MCF 10A (cell line): Measurements from ENCODE around the gene STOML1. TPM values are rescaled to one million over a fixed set of nuclear protein-coding genes. Genes with fewer than 3 reads are reported as not detected.
A peak's percentile ranks its signal among the peaks of the same experiment; 100 is the strongest.

Source experiments
- BruUV-seq: library from RNA; stranded (reverse); fragments of 400-500 nt; replicated peaks from 2 replicates; lab custom pipeline; 2021; lab: Mats Ljungman, UMichigan
- CTCF ChIA-PET: fragments of 300-600 bp; sonication (Branson Sonifier 250); formaldehyde crosslinking; extraction: SDS; loops from one replicate; lab custom pipeline; 2021; ENCODE audit warnings: antibody characterized with exemption, inconsistent platforms; lab: Yijun Ruan, JAX
- POLR2A ChIA-PET: fragments of 300-600, 350-650 bp; sonication (Branson Sonifier 250); formaldehyde crosslinking; extraction: SDS; loops from one replicate; lab custom pipeline; 2020; ENCODE audit warnings: antibody characterized with exemption, inconsistent platforms; lab: Yijun Ruan, JAX
- DNase-seq: peaks from one replicate; pipeline ENCODE4 v3.0.0-alpha.2; 2018; ENCODE audit not compliant: unreplicated experiment
- H3K27ac Mint-ChIP-seq: one replicate; pipeline ENCODE4 v1.8.0; 2022; ENCODE audit warnings: mild to moderate bottlenecking, low read depth, mixed read lengths; ENCODE audit not compliant: unreplicated experiment
- H3K27me3 Mint-ChIP-seq: one replicate; pipeline ENCODE4 v1.8.0; 2022; ENCODE audit warnings: mixed read lengths; ENCODE audit not compliant: insufficient read depth, unreplicated experiment
- H3K36me3 Mint-ChIP-seq: one replicate; pipeline ENCODE4 v1.8.0; 2022; ENCODE audit warnings: mild to moderate bottlenecking, moderate library complexity, mixed read lengths; ENCODE audit not compliant: insufficient read depth, unreplicated experiment
- H3K4me1 Mint-ChIP-seq: one replicate; pipeline ENCODE4 v1.8.0; 2022; ENCODE audit warnings: mixed read lengths; ENCODE audit not compliant: insufficient read depth, unreplicated experiment
- H3K4me3 Mint-ChIP-seq: one replicate; pipeline ENCODE4 v1.8.0; 2022; ENCODE audit warnings: mild to moderate bottlenecking, moderate library complexity, mixed read lengths; ENCODE audit not compliant: unreplicated experiment
- H3K9me3 Mint-ChIP-seq: one replicate; pipeline ENCODE4 v1.8.0; 2022; ENCODE audit warnings: mixed read lengths; ENCODE audit not compliant: unreplicated experiment
- intact Hi-C: fragments of 100-400 bp; cut with micrococcal nuclease; formaldehyde crosslinking; loops from 2 replicates; pipeline ENCODE4 v1.14.1; 2022
- total RNA-seq: library from RNA; stranded (reverse); gene quantifications from 2 replicates; pipeline ENCODE4 v1.2.3, GENCODE V29; 2022
- TF ChIP-seq, protein P1 (sequence below): fragments of 200-600 bp; IDR thresholded peaks from one replicate; pipeline ENCODE4 v1.8.0; 2022; ENCODE audit warnings: antibody characterized with exemption, mild to moderate bottlenecking; ENCODE audit not compliant: unreplicated experiment

Gene STOML1
- total RNA-seq, 1 experiment from 2014 or later = 17.6 TPM

DNA sequence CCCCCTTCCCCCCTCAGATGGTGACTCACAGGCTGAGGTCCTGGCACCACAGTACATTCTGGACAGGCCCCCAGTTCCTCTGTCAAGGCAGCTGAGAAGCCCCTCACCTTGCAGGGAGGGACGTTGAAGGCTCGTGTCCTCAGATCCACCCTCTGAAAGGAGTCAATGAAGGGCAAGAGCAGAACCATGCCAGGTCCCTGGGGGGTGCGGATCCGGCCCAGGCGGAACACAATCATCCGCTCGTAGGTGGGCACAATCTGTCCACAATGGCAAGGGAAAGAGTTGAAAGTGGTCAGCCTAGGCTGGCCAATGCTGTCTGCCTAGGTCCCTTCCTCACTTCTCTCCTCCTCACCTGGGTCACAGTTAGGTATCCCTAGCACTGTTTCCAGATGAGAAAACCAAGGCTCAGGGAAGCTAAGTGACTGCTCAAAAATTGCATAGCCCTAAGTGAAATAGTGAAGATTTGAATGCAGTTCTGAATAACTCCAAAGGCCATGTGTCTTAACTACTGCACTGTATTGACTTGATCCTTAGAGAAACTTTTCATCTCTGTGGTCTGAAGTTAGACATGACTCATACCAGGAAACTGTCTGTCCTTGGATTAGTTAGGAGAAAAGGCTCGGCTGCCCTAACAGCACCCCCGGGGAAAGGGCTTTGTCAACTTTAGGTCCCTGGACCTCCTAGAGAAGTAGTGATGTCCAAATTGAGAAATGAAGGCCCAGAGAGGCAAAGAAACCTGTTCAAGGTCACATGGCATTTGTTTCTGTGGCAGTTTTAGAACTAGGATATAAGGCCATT, 2.9 kb downstream of the STOML1 start:
- intact Hi-C loops = no loop called here
- peak overlapping the region; percentile 80 for H3K27ac Mint-ChIP-seq

DNA sequence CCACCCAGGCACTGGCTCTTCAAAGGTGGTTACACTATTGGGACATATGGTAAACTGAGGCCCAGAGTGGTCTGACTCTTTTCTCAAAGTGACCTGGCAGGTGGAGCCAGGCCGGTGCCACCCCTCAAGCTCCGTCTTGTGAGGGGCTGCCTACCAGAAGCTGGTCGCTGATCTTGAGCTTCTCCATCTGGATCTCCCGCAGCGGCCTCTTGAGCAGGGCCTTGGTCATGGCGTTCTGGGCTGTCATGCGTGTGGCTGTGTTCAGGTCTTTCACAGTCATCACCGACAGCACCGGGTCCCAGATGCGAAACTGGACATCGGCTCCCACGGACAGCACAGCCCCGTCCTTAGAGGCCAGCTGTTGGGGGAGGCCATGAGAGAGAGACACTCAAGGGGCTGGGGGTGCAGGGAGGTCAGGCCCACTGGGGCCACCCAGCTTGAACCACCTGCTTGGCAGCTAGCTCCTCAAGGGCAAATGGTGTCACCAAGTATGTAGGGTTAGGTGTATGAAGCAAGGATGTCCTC, 3.6 kb downstream of the STOML1 start:
- Mint-ChIP-seq H3K27ac (peak overlapping the region; percentile 94), H3K9me3 (no peaks in the 10 kb centered on the region), H3K36me3 (peaks cover 9% of the 10 kb centered on the region), H3K27me3 (no peaks in the 10 kb centered on the region), H3K4me3 (no peak overlapping the region), H3K4me1 (peaks cover 68% of the 10 kb centered on the region)
- BruUV-seq = no TSS peak
- TF ChIP-seq, protein P1, sequence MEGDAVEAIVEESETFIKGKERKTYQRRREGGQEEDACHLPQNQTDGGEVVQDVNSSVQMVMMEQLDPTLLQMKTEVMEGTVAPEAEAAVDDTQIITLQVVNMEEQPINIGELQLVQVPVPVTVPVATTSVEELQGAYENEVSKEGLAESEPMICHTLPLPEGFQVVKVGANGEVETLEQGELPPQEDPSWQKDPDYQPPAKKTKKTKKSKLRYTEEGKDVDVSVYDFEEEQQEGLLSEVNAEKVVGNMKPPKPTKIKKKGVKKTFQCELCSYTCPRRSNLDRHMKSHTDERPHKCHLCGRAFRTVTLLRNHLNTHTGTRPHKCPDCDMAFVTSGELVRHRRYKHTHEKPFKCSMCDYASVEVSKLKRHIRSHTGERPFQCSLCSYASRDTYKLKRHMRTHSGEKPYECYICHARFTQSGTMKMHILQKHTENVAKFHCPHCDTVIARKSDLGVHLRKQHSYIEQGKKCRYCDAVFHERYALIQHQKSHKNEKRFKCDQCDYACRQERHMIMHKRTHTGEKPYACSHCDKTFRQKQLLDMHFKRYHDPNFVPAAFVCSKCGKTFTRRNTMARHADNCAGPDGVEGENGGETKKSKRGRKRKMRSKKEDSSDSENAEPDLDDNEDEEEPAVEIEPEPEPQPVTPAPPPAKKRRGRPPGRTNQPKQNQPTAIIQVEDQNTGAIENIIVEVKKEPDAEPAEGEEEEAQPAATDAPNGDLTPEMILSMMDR = no peak
- CTCF ChIA-PET = interaction anchor here (0.5 to 2.3 kb wide), 4 partner anchors 12 to 560 kb away, joined by 3 to 8 read pairs (median 4); no protein-coding TSS in a partner anchor
- POLR2A ChIA-PET = interaction anchor here (1.6 to 7.9 kb wide), 3 partner anchors 5 to 16 kb away, joined by 3 to 141 read pairs (median 7); partner anchors contain the start of genes PML and STOML1
- DNase-seq = no peak
- intact Hi-C loops = no loop called here

More for the DNA sequence above, 2.9 kb downstream of the STOML1 start:
- no peaks in the 10 kb centered on the region for H3K9me3 Mint-ChIP-seq
- H3K4me1 Mint-ChIP-seq = peaks cover 66% of the 10 kb centered on the region
- H3K4me3 Mint-ChIP-seq = peak overlapping the region; percentile 35
- H3K36me3 Mint-ChIP-seq = peaks cover 9% of the 10 kb centered on the region
- no TSS peak for BruUV-seq
- H3K27me3 Mint-ChIP-seq = no peaks in the 10 kb centered on the region
- ChIA-PET POLR2A (interaction anchor here (0.5 to 2.3 kb wide), 2 partner anchors 9 to 1757 kb away, joined by 3 to 7 read pairs; no protein-coding TSS in a partner anchor), CTCF (interaction anchor here (0.5 to 2.3 kb wide), 4 partner anchors 13 to 559 kb away, joined by 3 to 8 read pairs (median 4); no protein-coding TSS in a partner anchor)
- DNase-seq = peak; percentile 71
- TF ChIP-seq, protein P1 = no peak

DNA sequence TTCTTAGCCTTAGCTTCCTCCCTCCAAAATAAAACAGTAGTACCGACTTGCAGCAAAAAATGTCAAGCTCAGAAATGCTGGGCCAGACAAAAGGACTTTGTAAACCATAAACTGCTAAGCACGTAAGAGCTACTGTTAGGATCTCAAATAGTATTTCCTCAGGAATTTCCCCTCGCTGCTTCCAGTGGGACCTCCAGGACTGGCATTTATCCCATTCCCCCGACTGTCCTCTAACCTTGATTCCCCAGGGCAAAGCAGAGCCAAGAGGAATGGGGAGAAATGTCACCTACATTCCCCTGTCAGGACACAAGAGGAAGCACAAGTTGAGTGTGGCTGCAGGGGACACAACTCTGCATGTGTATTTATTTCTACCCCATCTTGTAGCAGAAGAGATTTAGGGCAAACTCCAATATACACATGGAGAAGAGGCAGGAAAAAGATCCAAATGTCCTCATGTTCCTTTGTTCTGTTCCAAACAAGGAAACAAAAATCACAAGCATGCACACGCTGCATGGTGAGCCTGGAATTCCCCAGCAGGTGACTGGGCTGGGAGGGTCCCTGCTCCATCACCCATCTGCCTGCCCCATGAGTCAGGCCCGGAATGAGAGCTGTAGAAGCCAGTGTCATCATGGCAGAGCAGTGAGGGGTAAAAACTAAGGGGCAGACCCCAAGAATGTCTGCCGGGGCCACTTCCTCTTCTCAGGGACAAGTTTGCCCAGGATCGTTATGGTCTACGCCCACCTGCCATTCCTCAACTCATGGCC, 4.2 kb downstream of the STOML1 start:
- TF ChIP-seq, protein P1 = no peak
- DNase-seq = no peak
- Mint-ChIP-seq H3K27ac (peak overlapping the region; percentile 94), H3K4me3 (no peak overlapping the region), H3K4me1 (peaks cover 74% of the 10 kb centered on the region), H3K36me3 (peaks cover 9% of the 10 kb centered on the region), H3K9me3 (no peaks in the 10 kb centered on the region), H3K27me3 (no peaks in the 10 kb centered on the region)
- CTCF ChIA-PET = interaction anchor here (3.4 kb wide), 1 partner anchor 7 kb away, joined by 16 read pairs; the partner anchor contains the start of gene PML
- no TSS peak for BruUV-seq
- POLR2A ChIA-PET = interaction anchor here (0.7 to 7.9 kb wide), 5 partner anchors 6 to 355 kb away, joined by 3 to 141 read pairs (median 3); partner anchors contain the start of genes PML and STOML1
- intact Hi-C loops = no loop called here
